Myocyte (in vitro differentiated cells): ENCODE results near the gene KDM8. TPM values are rescaled to one million over a fixed set of nuclear protein-coding genes. Genes with fewer than 3 reads are reported as not detected.

Source experiments
- DNase-seq: peaks from one replicate; pipeline ENCODE4 v3.0.0-alpha.2; 2012; ENCODE audit warnings: low read depth
- total RNA-seq: library from RNA; depleted of rRNA; stranded (reverse); fragments of >200 nt; gene quantifications from 2 replicates; pipeline ENCODE4 v1.2.3, GENCODE V29; 2014

KDM8 gene
- total RNA-seq, 1 donor from 2014 or later, result 4.3 TPM

DNA sequence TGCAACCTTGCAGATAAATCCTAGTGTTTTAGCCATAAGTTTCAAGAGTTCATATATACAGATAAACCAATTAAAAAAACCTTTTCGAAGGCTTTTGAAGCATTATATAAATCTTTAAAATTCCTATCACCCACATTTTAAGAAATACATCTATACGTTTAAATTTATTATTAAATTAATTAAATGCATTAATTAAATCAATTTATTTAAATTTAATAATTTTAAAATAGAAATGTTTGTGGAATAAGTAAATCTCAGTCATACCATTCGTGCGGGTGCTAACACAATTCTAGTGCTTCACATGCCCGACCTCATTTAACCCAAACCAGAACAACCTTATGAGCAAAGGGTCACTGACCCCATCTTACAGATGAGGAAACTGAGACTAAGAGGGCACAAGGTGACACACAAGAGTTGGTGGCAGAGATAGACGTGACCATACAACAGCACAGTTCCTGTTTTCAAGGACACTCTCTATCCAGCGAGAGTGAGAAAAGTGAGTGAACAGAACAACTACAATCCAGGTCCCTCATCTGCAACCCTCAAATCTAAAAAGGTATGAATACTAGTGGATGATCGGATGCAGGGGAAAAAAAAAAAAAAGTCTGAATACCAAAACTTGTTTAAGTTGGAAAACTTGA lies 63.8 kb downstream of the KDM8 start:
- no peak for DNase-seq

DNA sequence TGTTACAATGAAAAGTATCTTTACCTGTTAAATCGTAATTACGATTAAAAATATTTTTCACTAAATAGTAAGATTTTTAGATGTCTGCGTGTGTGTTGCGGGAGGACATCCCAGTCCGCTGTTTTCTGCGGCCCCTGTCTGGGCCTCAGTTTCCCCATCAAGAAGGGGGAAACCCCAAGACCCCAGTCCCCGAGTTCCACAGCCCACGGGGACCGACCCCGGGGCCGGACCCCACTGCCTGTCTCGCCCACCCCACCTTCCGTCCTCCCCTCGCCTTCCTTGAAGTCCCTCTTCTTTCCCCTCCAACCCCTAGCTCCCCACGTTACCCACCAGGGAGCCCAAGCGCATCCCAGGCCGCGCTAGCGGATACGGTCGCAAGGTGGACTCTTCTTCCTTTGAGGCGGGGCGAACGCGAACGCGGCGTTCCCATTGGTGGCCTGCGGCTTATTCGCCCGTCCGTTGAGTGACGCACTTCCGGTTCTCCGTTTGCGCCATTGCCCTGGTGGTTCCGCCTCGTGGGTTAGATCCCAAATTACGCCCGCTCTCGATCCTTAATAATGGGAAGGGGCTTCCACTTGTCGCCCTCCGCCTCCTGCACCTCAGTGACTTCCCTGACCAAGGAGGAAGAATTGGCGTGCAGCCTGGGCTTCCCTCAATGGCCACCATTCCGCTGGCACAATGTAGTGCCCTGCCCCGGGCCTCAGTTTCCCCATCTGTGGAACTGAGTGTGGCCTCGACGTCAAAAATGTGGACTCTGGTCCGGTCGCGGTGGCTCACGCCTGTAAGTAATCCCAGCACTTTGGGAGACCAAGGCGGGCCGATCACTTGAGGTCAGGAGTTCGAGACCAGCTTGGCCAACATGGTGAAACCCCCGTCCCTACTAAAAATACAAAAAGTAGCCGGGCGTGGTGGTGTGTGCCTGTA lies 65.3 kb downstream of the KDM8 start, which contains the start of gene NSMCE1:
NSMCE1 (minus strand) TSS at position 397 of the 924 bp plus-strand sequence. CDS start 11,202 bp downstream, outside the sequence.
- peak; percentile 98 for DNase-seq

DNA sequence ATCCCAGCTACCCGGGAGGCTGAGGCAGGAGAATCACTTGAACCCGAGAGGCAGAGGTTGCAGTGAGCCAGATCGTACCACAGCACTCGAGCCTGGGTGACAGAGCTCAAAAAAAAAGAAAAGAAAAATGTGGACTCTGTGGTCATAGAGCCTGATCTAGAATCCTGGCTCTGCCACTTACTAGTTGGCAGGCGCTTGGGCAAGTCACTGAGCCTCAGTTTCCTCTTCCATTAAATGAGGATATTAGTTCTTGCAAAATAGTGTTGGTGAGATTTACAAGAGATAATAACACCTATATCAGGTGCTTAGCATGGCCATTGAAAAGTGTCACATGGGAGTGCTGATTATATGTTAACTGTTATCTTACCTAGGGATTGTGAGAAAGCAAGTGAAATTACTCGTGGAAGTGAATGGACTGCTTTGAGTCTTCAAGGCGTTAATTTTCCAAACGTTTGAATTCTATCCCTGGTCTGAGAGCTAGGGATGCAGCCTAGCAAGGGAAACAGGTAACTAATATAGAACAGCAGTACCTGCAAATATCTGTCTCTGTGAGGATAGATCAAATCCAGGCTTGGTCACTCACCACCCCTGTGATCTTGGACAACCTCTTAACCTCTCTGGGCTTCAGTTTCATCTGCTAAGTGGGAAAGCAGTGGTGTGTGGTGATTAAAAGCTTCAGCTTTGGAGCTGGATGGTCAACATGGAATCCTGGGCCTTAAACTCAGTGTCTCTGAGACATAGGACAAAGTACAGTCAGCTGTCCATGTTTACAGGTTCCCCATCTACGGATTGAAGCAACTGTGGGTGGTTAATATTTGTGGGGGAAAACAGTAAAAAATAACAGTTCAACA lies 66.2 kb downstream of the KDM8 start:
- DNase-seq, result no peak

DNA sequence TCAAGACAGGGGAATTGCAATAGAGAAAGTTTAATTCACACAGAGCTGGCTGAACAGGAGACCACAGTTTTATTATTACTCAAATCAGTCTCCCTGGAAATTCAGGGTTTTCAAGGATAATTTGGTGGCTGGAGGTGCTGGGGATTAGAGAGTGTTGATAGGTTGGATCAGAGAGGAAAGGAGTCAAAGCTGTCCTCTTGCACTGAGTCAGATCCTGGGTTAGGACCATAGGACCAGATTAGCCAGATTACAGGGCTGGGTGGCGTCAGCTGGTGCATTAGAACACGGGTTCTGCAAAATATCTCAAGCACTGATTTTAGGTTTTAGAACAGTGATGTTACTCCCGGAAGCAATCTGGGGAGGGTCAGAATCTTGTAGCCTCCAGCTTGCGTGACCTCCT lies 67.0 kb downstream of the KDM8 start:
- DNase-seq, result no peak

Other genes starting within 250 kb of the KDM8 start
- not detected in 2 replicates for gene C16orf82, start 136.6 kb upstream of the KDM8 start, total RNA-seq
- 46.6 and 65.0 TPM in 2 replicates for gene NSMCE1, start 65.2 kb downstream of the KDM8 start, total RNA-seq
- 9.4 and 18.4 TPM in 2 replicates for gene IL4R, start 110.4 kb downstream of the KDM8 start, total RNA-seq
- 2.0 and 3.2 TPM in 2 replicates for gene IL21R, start 198.6 kb downstream of the KDM8 start, total RNA-seq